K562 (cell line): ENCODE results near the gene ZPBP. TPM values are rescaled to one million over a fixed set of nuclear protein-coding genes. Genes with fewer than 3 reads are reported as not detected.

Experiments
- ATAC-seq: fragments of 200-7000 bp; cut with Tn5 transposase; 3 replicates; pipeline ENCODE4 v1.9.1; 2020; ENCODE audit warnings: moderate library complexity
- BruUV-seq: library from RNA; stranded (reverse); fragments of 400-500 nt; replicated peaks from 2 replicates; lab custom pipeline; 2021; lab: Mats Ljungman, UMichigan
- CTCF ChIA-PET: fragments of 300-600 bp; formaldehyde crosslinking; extraction: SDS; loops from one replicate; lab custom pipeline; 2021; ENCODE audit warnings: low intra/inter-chr PET ratio; lab: Yijun Ruan, JAX
- POLR2A ChIA-PET: fragments of 300-600, 350-650 bp; sonication (Branson Sonifier 250); formaldehyde crosslinking; extraction: SDS; loops from one replicate; lab custom pipeline; 2021; ENCODE audit warnings: antibody characterized with exemption, inconsistent platforms; lab: Yijun Ruan, JAX
- DNase-seq, 4 experiments: peaks; one replicate each; pipeline versions ENCODE4 v3.0.0 to v3.0.0-alpha.2; 2011 to 2018; ENCODE audit warnings: low spot score in 3 of 4, mixed read lengths in 3 of 4; ENCODE audit errors: extremely low read depth in 1 of 4
- FAIRE-seq: peaks from 2 replicates; lab custom pipeline; 2011; peaks lifted over from hg19 to GRCh38; lab: Jason Lieb, UNC
- H2AFZ ChIP-seq: 2 replicates; pipeline ENCODE4 v1.6.0; 2011; ENCODE audit warnings: low read depth, low read length, control low read depth, inconsistent platforms
- H3K27ac ChIP-seq: fragments of 200-600 bp; 3 replicates; pipeline ENCODE4 v1.8.0; 2011; ENCODE audit warnings: low read depth, mild to moderate bottlenecking, control low read depth, inconsistent platforms, low read length, moderate library complexity, mixed read lengths; ENCODE audit errors: extremely low read depth
- H3K27me3 ChIP-seq, 2 experiments: fragments of 300-600 bp in 1 of 2; 2 replicates in 1 of 2; 3 replicates in 1 of 2; pipeline versions ENCODE4 v1.6.0 to v1.8.0; 2011; ENCODE audit warnings: inconsistent platforms in 2 of 2, low read length in 2 of 2, mild to moderate bottlenecking in 1 of 2, mixed read lengths in 1 of 2, moderate library complexity in 1 of 2; ENCODE audit not compliant: control insufficient read depth in 2 of 2, insufficient read depth in 2 of 2
- H3K36me3 ChIP-seq: fragments of 300-600 bp; 3 replicates; pipeline ENCODE4 v1.8.0; 2011; ENCODE audit warnings: mild to moderate bottlenecking, low read length, inconsistent platforms; ENCODE audit not compliant: control insufficient read depth, insufficient read depth
- H3K4me1 ChIP-seq, 2 experiments: fragments of 200-600 bp in 1 of 2; replicated peaks in 1 of 2; 2 replicates in 1 of 2; 3 replicates in 1 of 2; pipeline versions ENCODE4 v1.5.1 to v1.8.0; 2011; ENCODE audit warnings: inconsistent platforms in 2 of 2, low read length in 2 of 2, mild to moderate bottlenecking in 1 of 2, mixed read lengths in 1 of 2, moderate library complexity in 1 of 2; ENCODE audit not compliant: control insufficient read depth in 2 of 2, insufficient read depth in 2 of 2
- H3K4me2 ChIP-seq: 2 replicates; pipeline ENCODE4 v1.6.1; 2011; ENCODE audit warnings: low read length, control low read depth, inconsistent platforms, mixed read lengths; ENCODE audit not compliant: insufficient read depth
- H3K4me3 ChIP-seq: fragments of 200-600 bp; sonication (generic), shearing (Covaris generic); 2 replicates; pipeline ENCODE4 v1.5.1; 2016; ENCODE audit warnings: control low read depth, inconsistent platforms
- H3K79me2 ChIP-seq: fragments of 200-600 bp; 3 replicates; pipeline ENCODE4 v1.8.0; 2011; ENCODE audit warnings: low read length, inconsistent platforms; ENCODE audit not compliant: control insufficient read depth, insufficient read depth
- H3K9ac ChIP-seq, 2 experiments: 2 replicates each; pipeline versions ENCODE4 v1.6.0 to v1.6.1; 2011; ENCODE audit warnings: low read depth in 2 of 2, low read length in 2 of 2, control low read depth in 1 of 2, inconsistent platforms in 1 of 2, mild to moderate bottlenecking in 1 of 2, mixed read lengths in 1 of 2; ENCODE audit not compliant: insufficient read depth in 1 of 2
- H3K9me1 ChIP-seq: one replicate; pipeline ENCODE4 v1.6.0; 2011; ENCODE audit warnings: inconsistent platforms, mild to moderate bottlenecking, low read length, moderate library complexity; ENCODE audit not compliant: control insufficient read depth, insufficient read depth
- H3K9me3 ChIP-seq: replicated peaks from 2 replicates; pipeline ENCODE4 v1.5.1; 2011; ENCODE audit warnings: low read depth, low read length, inconsistent platforms; ENCODE audit not compliant: control insufficient read depth, insufficient read depth
- H4K20me1 ChIP-seq: replicated peaks from 2 replicates; pipeline ENCODE4 v1.6.1; 2011; ENCODE audit warnings: low read length, inconsistent platforms, mixed read lengths; ENCODE audit not compliant: control insufficient read depth, insufficient read depth
- BACH1 ChIP-seq: fragments of 200-800 bp; sonication (Bioruptor generic); IDR thresholded peaks from 2 replicates; pipeline ENCODE4 v1.6.1; 2016; ENCODE audit warnings: missing genetic modification characterization, missing compliant biosample characterization
- E2F6 ChIP-seq, 2 experiments: IDR thresholded peaks; 2 replicates each; pipeline ENCODE4 v1.6.1; 2011; ENCODE audit warnings: borderline replicate concordance in 1 of 2, control low read depth in 1 of 2, low read depth in 1 of 2, low read length in 1 of 2, mild to moderate bottlenecking in 1 of 2, mixed read lengths in 1 of 2, moderate library complexity in 1 of 2; ENCODE audit not compliant: insufficient read depth in 1 of 2, insufficient read length in 1 of 2, poor library complexity in 1 of 2, severe bottlenecking in 1 of 2; ENCODE audit errors: extremely low read depth in 1 of 2
- HIVEP1 ChIP-seq: fragments of 250-450 bp; sonication (Bioruptor Pico); IDR thresholded peaks from 2 replicates; pipeline ENCODE4 v1.4.0; 2020; ENCODE audit warnings: mild to moderate bottlenecking
- HMGN3 ChIP-seq: IDR thresholded peaks from 2 replicates; pipeline ENCODE4 v1.6.1; 2011; ENCODE audit warnings: borderline replicate concordance, low read depth, mild to moderate bottlenecking, mixed read lengths, low read length; ENCODE audit not compliant: insufficient read length; ENCODE audit errors: extremely low read depth
- NONO ChIP-seq, 2 experiments: fragments of 200-400 bp in 1 of 2; fragments of 450-650 bp in 1 of 2; formaldehyde crosslinking in 1 of 2; IDR thresholded peaks; 2 replicates each; pipeline ENCODE4 v1.6.1; 2017; ENCODE audit warnings: low read depth in 2 of 2, mild to moderate bottlenecking in 2 of 2, moderate library complexity in 2 of 2, low read length in 1 of 2
- PRMT5 ChIP-seq: sonication (generic); formaldehyde crosslinking; IDR thresholded peaks from 2 replicates; pipeline ENCODE4 v1.5.0; 2020; ENCODE audit warnings: missing genetic modification reagents
- RBM39 ChIP-seq: fragments of 200-400 bp; formaldehyde crosslinking; optimal IDR thresholded peaks from 2 replicates; pipeline ENCODE3; 2018; ENCODE audit warnings: low read depth, low read length
- TCF7L2 ChIP-seq: fragments of 150-350 bp; IDR thresholded peaks from 2 replicates; pipeline ENCODE4 v1.6.1; 2016; ENCODE audit warnings: low read depth, mild to moderate bottlenecking, low read length, moderate library complexity
- THRAP3 ChIP-seq: fragments of 450-650 bp; IDR thresholded peaks from 2 replicates; pipeline ENCODE4 v1.6.1; 2016; ENCODE audit warnings: mild to moderate bottlenecking, inconsistent platforms, borderline replicate concordance
- ZBTB11 ChIP-seq, 3 experiments: fragments of 200-800 bp in 1 of 3; fragments of 250-450 bp in 1 of 3; fragments of 450-650 bp in 1 of 3; sonication (Bioruptor Pico) in 1 of 3; sonication (Bioruptor generic) in 1 of 3; formaldehyde crosslinking in 1 of 3; IDR thresholded peaks; 2 replicates each; pipeline versions ENCODE4 v1.6.1 to v1.8.0; 2016 to 2022; ENCODE audit warnings: mild to moderate bottlenecking in 2 of 3, missing genetic modification characterization in 2 of 3, missing compliant biosample characterization in 1 of 3, moderate library complexity in 1 of 3
- ZNF280B ChIP-seq: fragments of 250-450 bp; sonication (Bioruptor Pico); IDR thresholded peaks from 2 replicates; pipeline ENCODE4 v1.5.1; 2021; ENCODE audit warnings: mild to moderate bottlenecking
- ZNF655 ChIP-seq: fragments of 250-450 bp; sonication (Bioruptor Pico); IDR thresholded peaks from 2 replicates; pipeline ENCODE4 v1.5.0; 2021
- ZNF75A ChIP-seq: fragments of 450-650 bp; formaldehyde crosslinking; IDR thresholded peaks from 2 replicates; pipeline ENCODE4 v1.4.0; 2020; ENCODE audit warnings: mild to moderate bottlenecking
- WGBS: fragments of 100-300 bp; shearing (Covaris generic); methylation state at CpG from one replicate; pipeline ENCODE4 v1.1.6; 2016; ENCODE audit warnings: low coverage, mixed read lengths; ENCODE audit not compliant: insufficient coverage; ENCODE audit errors: missing lambda C conversion rate; 5-methylcytosine and 5-hydroxymethylcytosine counted together
- in situ Hi-C: fragments of 300-500 bp; cut with MboI; formaldehyde crosslinking; loops from 4 replicates; pipeline ENCODE4 v1.15.0; 2018; ENCODE audit warnings: inconsistent platforms, mixed read lengths
- intact Hi-C: fragments of 100-400 bp; cut with micrococcal nuclease; formaldehyde crosslinking; loops from 2 replicates; pipeline ENCODE4 v1.14.2; 2022
- polyA plus RNA-seq, 8 experiments: library from polyadenylated mRNA; depleted of rRNA in 4 of 8; stranded (reverse) in 5 of 8; unstranded in 3 of 8; fragments of >200 nt; fragmentation: Nextera tagmentation in 2 of 8; fragmentation: Illumina TruSeq in 1 of 8; extraction: Ambion mirVana in 2 of 8; extraction: Trizol in 1 of 8; gene quantifications; 2 replicates each; pipeline versions ENCODE4 v1.2.1 to v1.2.3, GENCODE V29; 2011 to 2014; ENCODE audit warnings: inconsistent platforms in 1 of 8, missing spikeins in 1 of 8
- total RNA-seq, 7 experiments: library from RNA; depleted of rRNA in 6 of 7; stranded (reverse); fragments of >200 nt in 6 of 7; fragmentation: Illumina TruSeq in 2 of 7; extraction: Trizol in 2 of 7; gene quantifications; 2 replicates each; pipeline versions ENCODE4 v1.2.1 to v1.2.3, GENCODE V29; 2011 to 2021; ENCODE audit warnings: low replicate concordance in 1 of 7

The ZPBP gene
- total and polyA plus RNA-seq, 9 of the 15 experiments (the other 6 are each of a cell fraction or from before 2014, with no cell fraction given): not detected

- H3K36me3 ChIP-seq: no peaks in the 10 kb centered on the region
- H4K20me1 ChIP-seq: no peaks in the 10 kb centered on the region
- no peaks in the 10 kb centered on the region for H3K9me1 ChIP-seq
- WGBS: 4% methylated on average over 4 of the region's 5 CpGs
- in situ Hi-C loops (no loop called here), intact Hi-C loops (no loop called here)
- H3K4me1 ChIP-seq: no peaks in the 10 kb centered on the region
- ChIA-PET CTCF (no interaction called here), POLR2A (no interaction called here)
- H3K27ac ChIP-seq: no peak overlapping the region
- no peak overlapping the region for H3K9ac ChIP-seq
- H3K9me3 ChIP-seq: no peaks in the 10 kb centered on the region
- no peaks in the 10 kb centered on the region for H3K79me2 ChIP-seq
- FAIRE-seq: no peak
- H3K4me3 ChIP-seq: no peak overlapping the region
- H3K27me3 ChIP-seq: no peaks in the 10 kb centered on the region
- ATAC-seq: no peak
- H3K4me2 ChIP-seq: no peak overlapping the region
- no peak overlapping the region for H2AFZ ChIP-seq
- BruUV-seq: no TSS peak
- DNase-seq: no peak
- TF ChIP-seq NONO (IDR thresholded peaks at IDR 0.05; ENCODE audit: low read depth in 2 of 2, low read length in 1 of 2): no peak
- no peak for TF ChIP-seq PRMT5 (CRISPR knock-in tag)
- no peak for TF ChIP-seq THRAP3
- no peak for TF ChIP-seq ZNF280B (CRISPR knock-in tag)
- no peak for TF ChIP-seq ZNF655 (CRISPR knock-in tag)
- no peak for TF ChIP-seq BACH1 (tag)
- no peak for TF ChIP-seq TCF7L2
- no peak for TF ChIP-seq ZBTB11 (CRISPR knock-in tag; IDR thresholded peaks at IDR 0.05)
- no peak for TF ChIP-seq E2F6 (IDR thresholded peaks at IDR 0.05; ENCODE audit: borderline replicate concordance in 1 of 2, extremely low read depth in 1 of 2, insufficient read depth in 1 of 2, insufficient read length in 1 of 2, low read depth in 1 of 2, low read length in 1 of 2, poor library complexity in 1 of 2, severe bottlenecking in 1 of 2)
- no peak for TF ChIP-seq RBM39
- no peak for TF ChIP-seq HIVEP1 (CRISPR knock-in tag)
- TF ChIP-seq HMGN3: no peak
- no peak for TF ChIP-seq ZNF75A (CRISPR knock-in tag)
Measured at GRCh38 chr7:49986191-49986590, 106.9 kb downstream of the ZPBP start.
